NCI-H2196 treated with DMSO at 0.1 percent for 48 hours (cell line): ENCODE measurements around the gene ACTG1.

Source experiments
- DNase-seq: peaks from one replicate; lab custom pipeline; 2025; ENCODE audit not compliant: unreplicated experiment; lab: John Stamatoyannopoulos, UW

ACTG1 gene

DNA sequence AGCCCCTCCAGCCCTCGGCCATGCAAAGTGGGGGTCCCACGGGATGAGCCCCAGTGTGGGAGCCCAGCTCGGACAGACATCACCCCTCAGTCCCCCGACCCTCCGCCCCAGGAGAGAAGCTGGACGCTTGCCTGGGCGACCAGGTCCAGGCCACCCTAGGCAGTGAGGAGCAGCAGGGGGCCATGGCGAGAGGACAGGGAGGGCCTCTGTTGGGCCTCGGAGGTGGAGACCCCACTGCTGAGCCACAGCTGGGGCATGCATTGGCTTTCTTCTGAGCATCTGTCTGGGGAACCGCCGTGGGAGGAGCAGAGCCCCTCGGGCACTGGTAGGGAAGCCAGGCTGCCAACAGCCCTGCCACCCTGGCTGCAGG lies 13.0 kb downstream of the ACTG1 start:
- no peak for DNase-seq

DNA sequence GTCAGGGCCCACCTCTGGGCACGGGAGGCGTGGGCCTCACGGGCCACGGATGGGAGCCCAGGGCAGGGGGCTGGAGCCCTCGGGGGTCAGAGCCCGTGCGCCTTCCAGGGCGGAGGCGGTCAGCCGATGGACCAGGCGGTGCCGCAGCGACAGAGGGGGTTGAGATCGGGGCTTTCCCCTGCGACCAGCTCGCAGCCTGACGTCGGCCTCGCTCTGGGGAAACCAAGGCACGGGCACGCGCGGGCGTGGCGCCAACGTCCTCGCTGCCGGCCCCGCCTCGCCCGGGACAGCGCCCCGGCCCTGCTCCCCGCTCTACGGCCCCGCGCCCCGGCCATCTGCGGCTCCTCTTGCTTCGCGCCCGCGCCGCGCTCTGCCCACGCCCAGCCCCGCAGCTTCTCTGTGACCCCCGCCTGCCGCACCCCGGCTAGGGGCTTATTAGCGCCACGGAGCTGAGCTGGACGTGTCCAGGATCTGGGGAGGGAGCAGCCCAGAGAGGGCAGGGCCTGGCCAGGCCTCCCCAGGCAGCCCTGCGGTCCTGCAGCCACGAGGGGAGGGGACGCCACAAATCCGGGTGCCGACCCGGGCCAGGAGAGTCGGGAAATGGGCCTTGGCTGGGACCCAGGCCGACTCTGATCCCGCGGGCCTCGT lies 13.5 kb downstream of the ACTG1 start:
- DNase-seq: no peak

DNA sequence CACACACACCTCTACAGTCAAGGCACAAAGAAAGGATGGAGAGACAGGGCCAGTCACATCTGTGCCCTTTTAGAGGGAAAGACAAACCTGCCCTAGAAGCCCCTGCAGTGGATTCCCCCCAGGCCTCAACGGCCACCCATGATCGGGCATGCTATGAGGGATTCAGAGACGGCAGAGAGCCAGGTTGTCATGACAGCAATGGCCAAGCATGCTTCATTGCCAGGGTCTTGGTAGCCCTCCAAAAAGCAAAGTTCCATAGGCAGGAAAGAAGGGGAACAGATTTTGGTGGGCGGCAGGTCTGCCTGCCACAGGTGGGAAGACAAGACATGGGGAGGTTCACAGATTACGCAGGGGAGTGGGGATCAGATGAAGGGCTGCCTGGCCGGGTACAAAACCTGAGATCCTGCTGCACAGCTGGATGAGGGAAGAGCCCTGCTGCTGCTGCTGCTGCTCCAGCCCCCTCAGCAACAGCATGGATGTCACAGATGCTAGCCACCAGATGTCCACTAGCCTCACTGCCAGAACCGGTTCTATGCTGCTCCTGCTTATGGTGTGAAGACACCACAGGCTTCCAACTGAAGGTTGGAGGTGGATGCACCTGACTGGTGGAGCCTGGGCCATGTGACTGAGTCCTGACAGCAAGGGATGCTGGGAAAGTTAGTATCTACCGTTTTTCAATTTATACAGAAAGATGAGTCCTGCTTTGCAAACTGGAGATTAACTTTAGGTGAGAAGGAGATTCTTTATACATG lies 17.8 kb downstream of the ACTG1 start:
- peak; percentile 74 for DNase-seq

- no peak for DNase-seq
Measured at GRCh38 chr17:81493198-81494038, 19.2 kb downstream of the ACTG1 start.

GRCh38 chr17:81492706-81493105 lies 19.9 kb downstream of the ACTG1 start:
- no peak for DNase-seq

- DNase-seq: no peak
Measured at GRCh38 chr17:81492202-81492601, 20.4 kb downstream of the ACTG1 start.

- DNase-seq: no peak
Measured at GRCh38 chr17:81491761-81492160, 20.8 kb downstream of the ACTG1 start.

GRCh38 chr17:81491181-81491581 lies 21.4 kb downstream of the ACTG1 start:
- DNase-seq: no peak

DNA sequence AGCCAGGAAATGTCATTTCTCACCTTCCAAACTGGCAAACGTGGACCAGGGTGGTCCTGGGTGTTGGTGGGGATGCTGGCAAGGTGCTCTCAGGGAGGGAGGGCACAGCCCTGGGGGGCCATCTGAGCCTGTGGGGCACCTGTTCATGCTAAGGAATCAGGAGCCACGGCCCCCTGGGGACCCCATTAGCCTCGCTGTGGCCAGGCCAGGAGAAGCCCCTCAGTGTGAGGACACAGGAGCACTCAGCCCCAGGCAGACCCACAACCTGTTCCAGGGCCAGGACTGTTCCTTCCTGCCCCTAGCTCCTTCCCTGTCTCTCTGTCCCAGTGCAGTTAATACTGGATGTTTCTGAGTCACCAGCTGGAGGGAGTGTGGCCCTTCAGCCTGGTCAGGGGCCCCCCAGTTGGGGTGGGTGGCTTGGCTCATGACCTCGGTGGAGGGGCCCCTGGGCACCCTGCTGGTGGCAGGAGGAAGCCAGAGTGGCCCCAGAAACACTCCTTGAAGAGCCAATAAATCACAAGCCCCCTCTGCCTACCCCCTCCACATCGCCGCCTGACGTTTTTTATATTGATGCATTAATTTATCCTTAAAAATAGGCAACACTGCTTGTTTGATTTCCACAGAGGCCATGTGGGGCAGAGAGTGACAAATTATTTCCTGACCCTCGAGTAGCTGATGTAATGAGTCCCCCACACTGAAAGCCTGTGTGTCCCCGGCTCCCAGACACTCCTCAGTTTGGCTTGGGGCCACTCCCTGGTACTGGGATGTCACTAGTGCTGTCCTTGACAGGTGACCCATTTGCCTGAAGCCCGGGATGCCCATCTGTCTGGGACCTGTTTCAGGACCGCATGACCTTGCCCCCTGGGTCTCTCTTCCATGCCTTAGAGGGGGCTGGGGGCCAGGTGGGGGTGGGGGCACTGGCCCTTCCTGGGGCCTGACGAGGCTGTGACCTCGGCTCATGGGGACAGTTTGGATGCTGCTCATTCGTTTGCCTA lies 22.3 kb downstream of the ACTG1 start:
- no peak for DNase-seq

DNA sequence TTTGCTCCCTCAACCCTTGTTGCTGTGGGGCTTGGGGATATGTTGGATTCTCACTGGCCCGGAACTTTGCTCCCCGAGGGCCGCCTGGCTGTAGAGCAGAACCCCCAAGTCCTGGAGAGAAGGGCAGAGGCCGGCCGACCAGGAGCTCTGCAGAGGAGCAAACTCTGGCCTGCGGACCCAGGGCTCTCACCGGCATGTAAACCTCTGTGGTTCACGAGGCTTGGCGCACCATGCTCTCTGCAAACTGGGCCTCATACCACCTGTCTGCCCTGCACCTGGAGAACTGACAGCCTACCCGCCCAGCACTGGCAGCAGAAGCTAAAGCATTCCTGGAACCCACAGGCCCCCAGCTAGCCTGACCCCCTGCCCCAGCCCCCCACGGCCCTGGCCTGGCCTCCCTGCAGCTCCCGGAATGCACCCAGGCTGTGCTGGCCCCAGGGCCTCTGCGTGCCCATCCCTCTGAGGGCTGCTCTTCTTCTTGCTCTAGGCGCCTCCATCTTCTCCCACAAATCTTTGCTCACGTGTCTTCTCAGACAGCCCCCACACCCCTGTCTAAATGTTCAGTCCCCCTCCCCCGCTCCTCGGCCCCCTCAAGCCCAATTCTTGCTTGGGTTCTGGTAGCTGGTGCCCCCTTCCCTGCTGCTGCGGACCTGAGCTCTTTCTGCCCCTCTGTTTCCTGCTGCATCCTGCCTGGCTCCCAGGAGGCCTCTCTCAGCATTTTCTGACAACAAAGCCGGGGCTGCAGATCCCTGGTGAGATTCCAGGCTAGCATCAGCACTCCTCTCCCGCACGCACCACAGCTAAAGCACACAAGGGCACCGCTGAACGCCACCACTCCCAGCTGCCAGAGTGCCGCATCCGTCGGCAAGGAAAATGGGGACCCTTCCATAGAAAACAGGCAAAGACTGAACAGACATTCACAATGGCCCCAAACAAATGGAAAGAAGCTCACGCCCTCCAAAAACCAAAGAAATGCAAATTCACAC lies 23.3 kb downstream of the ACTG1 start:
- no peak for DNase-seq

- DNase-seq: no peak
Measured at GRCh38 chr17:81488276-81488860, 24.2 kb downstream of the ACTG1 start.

- DNase-seq: peak; percentile 86
Measured at GRCh38 chr17:81487487-81488275, 24.9 kb downstream of the ACTG1 start.

DNA sequence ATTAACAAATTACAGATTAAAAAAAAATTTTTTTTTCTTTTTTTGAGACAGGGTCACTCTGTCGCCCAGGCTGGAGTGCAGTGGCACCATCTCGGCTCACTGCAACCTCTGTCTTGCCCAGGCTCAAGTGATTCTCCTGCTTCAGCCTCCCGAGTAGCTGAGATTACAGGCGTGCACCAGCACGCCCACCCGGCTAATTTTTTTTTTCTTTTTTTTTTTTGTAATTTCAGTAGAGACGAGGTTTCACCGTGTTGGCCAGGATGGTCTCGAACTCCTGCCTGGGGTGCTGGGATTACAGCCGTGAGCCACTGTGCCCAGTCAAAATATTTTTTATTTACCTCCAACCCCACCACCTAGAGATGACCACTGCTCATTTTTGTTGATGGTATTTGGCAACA lies 25.5 kb downstream of the ACTG1 start:
- DNase-seq: no peak

GRCh38 chr17:81486199-81486810 lies 26.3 kb downstream of the ACTG1 start:
- DNase-seq: no peak

- DNase-seq: peak; percentile 79
Measured at GRCh38 chr17:81484195-81484979, 28.2 kb downstream of the ACTG1 start.

DNA sequence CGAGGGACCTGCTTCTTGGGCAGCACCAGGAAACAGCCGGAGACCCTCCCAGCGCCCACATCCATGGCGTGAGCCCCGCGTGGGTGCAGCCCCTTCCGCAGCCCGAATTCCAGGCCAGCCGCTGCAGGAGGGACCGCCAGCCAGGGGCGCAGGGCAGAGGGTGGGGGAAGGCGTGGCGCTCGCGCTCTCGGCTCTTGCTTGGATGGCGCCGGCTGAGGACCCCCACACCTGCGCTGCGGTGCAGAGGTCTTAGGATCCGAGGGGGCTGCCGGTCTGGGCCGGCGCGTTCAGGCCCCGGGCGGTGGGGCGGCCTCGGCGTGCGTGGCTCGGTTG lies 28.8 kb downstream of the ACTG1 start:
- DNase-seq: no peak
